ENCODE results near the gene FAIM2. TPM values are rescaled to one million over a fixed set of nuclear protein-coding genes. Genes with fewer than 3 reads are reported as not detected.

FAIM2 gene
- total RNA-seq, 1 donor from 2014 or later, result 0.18 TPM

DNA sequence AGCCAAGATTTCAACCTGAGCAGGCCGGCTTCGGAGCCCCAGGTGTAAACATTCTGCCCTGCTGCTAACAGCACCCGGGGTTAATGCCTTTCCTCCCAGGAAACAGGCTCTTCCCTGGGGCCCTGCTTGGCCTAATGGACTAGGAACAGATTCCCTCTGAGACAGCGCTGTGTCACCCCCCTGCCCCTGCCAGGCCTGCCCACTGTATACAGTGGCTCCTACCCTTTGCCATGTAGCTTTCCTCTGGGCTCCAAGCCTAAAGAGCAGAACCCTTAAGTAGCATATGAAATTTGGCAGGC lies 32.5 kb downstream of the FAIM2 start:
- no peak overlapping the region for H3K27ac Mint-ChIP-seq (ENCODE audit: unreplicated experiment)
- peaks cover 2% of the 10 kb centered on the region for H3K9me3 Mint-ChIP-seq (ENCODE audit: unreplicated experiment)
- H3K27me3 Mint-ChIP-seq (ENCODE audit: low read depth, unreplicated experiment), result peaks cover 51% of the 10 kb centered on the region
- Histone ChIP-seq H3K4me3 (ENCODE audit: insufficient read depth, low read depth, low read length) (no peak overlapping the region), H3K27me3 (ENCODE audit: insufficient read depth, low read length) (peaks cover 4% of the 10 kb centered on the region), H3K9ac (ENCODE audit: low read length) (no peak overlapping the region), H3K4me2 (ENCODE audit: low read length) (no peak overlapping the region), H3K79me2 (ENCODE audit: insufficient read depth, low read length) (no peaks in the 10 kb centered on the region), H2AFZ (ENCODE audit: low read depth, low read length) (no peak overlapping the region), H3K27ac (ENCODE audit: low read depth, low read length) (no peak overlapping the region), H3K4me1 (ENCODE audit: insufficient read depth, low read length) (peaks cover 16% of the 10 kb centered on the region), H3K9me3 (ENCODE audit: insufficient read depth, low read depth, low read length) (no peaks in the 10 kb centered on the region), H3K36me3 (ENCODE audit: insufficient read depth, low read length) (no peaks in the 10 kb centered on the region), H4K20me1 (ENCODE audit: insufficient read depth, low read length) (no peaks in the 10 kb centered on the region)
- DNase-seq (ENCODE audit: low read depth) (no peak), FAIRE-seq (no peak)
- peaks cover 16% of the 10 kb centered on the region for H3K4me1 Mint-ChIP-seq (ENCODE audit: low read depth, unreplicated experiment)
- no peaks in the 10 kb centered on the region for H3K36me3 Mint-ChIP-seq (ENCODE audit: low read depth, unreplicated experiment)
- H3K4me3 Mint-ChIP-seq (ENCODE audit: unreplicated experiment), result no peak overlapping the region
- TF ChIP-seq, protein P1, sequence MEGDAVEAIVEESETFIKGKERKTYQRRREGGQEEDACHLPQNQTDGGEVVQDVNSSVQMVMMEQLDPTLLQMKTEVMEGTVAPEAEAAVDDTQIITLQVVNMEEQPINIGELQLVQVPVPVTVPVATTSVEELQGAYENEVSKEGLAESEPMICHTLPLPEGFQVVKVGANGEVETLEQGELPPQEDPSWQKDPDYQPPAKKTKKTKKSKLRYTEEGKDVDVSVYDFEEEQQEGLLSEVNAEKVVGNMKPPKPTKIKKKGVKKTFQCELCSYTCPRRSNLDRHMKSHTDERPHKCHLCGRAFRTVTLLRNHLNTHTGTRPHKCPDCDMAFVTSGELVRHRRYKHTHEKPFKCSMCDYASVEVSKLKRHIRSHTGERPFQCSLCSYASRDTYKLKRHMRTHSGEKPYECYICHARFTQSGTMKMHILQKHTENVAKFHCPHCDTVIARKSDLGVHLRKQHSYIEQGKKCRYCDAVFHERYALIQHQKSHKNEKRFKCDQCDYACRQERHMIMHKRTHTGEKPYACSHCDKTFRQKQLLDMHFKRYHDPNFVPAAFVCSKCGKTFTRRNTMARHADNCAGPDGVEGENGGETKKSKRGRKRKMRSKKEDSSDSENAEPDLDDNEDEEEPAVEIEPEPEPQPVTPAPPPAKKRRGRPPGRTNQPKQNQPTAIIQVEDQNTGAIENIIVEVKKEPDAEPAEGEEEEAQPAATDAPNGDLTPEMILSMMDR (IDR thresholded peaks at IDR 0.05; ENCODE audit: insufficient read depth, low read depth, low read length), result no peak
- no peak for TF ChIP-seq EZH2 (IDR thresholded peaks at IDR 0.05; ENCODE audit: insufficient read depth, low read length)

DNA sequence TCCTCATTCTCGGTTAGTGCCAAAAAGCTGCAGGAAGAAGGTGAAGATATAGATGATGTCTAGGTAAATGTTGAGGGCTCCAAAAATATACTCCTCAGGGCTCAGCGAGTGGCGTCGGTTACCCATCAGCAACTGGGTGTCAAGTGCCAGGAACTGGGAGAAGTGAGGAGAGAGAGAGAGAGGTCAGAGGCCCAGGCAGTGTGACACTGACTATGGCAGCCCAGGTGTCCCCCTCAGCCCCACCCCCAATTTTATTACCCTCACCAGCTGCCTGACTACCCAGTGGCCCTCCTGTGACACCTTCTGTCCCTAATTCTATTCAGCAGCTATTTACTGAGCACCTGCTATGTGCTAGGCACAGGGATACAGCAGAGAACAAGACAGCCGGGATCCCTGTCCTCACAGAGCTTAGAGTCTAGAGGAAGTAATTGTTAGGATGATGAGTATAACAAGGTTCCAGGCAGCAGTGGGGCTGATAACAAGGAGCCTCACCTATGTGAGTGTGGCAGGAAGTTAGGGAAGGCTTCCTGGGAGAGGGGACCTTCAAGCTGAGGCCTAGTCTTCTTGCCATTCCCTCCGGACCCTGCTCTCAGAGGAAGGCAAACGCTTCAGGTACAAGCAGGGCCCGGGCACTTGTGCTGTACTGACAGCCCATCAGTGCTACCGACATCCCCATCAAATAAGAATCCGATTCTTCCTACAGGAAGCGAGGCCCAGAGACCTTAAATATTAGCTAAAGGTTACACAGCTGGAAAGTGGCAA lies 33.0 kb downstream of the FAIM2 start:
- Mint-ChIP-seq H3K4me3 (ENCODE audit: unreplicated experiment) (no peak overlapping the region), H3K36me3 (ENCODE audit: low read depth, unreplicated experiment) (no peaks in the 10 kb centered on the region), H3K27me3 (ENCODE audit: low read depth, unreplicated experiment) (peaks cover 52% of the 10 kb centered on the region), H3K9me3 (ENCODE audit: unreplicated experiment) (peaks cover 2% of the 10 kb centered on the region), H3K4me1 (ENCODE audit: low read depth, unreplicated experiment) (peaks cover 16% of the 10 kb centered on the region), H3K27ac (ENCODE audit: unreplicated experiment) (no peak overlapping the region)
- Histone ChIP-seq H3K4me2 (ENCODE audit: low read length) (no peak overlapping the region), H3K9me3 (ENCODE audit: insufficient read depth, low read depth, low read length) (no peaks in the 10 kb centered on the region), H4K20me1 (ENCODE audit: insufficient read depth, low read length) (no peaks in the 10 kb centered on the region), H3K4me3 (ENCODE audit: insufficient read depth, low read depth, low read length) (no peak overlapping the region), H3K36me3 (ENCODE audit: insufficient read depth, low read length) (no peaks in the 10 kb centered on the region), H3K27ac (ENCODE audit: low read depth, low read length) (no peak overlapping the region), H2AFZ (ENCODE audit: low read depth, low read length) (no peak overlapping the region), H3K79me2 (ENCODE audit: insufficient read depth, low read length) (no peaks in the 10 kb centered on the region), H3K27me3 (ENCODE audit: insufficient read depth, low read length) (peaks cover 4% of the 10 kb centered on the region), H3K4me1 (ENCODE audit: insufficient read depth, low read length) (peaks cover 16% of the 10 kb centered on the region), H3K9ac (ENCODE audit: low read length) (no peak overlapping the region)
- DNase-seq (ENCODE audit: low read depth) (no peak), FAIRE-seq (no peak)
- TF ChIP-seq, protein P1 (IDR thresholded peaks at IDR 0.05; ENCODE audit: insufficient read depth, low read depth, low read length), result no peak
- no peak for TF ChIP-seq EZH2 (IDR thresholded peaks at IDR 0.05; ENCODE audit: insufficient read depth, low read length)

DNA sequence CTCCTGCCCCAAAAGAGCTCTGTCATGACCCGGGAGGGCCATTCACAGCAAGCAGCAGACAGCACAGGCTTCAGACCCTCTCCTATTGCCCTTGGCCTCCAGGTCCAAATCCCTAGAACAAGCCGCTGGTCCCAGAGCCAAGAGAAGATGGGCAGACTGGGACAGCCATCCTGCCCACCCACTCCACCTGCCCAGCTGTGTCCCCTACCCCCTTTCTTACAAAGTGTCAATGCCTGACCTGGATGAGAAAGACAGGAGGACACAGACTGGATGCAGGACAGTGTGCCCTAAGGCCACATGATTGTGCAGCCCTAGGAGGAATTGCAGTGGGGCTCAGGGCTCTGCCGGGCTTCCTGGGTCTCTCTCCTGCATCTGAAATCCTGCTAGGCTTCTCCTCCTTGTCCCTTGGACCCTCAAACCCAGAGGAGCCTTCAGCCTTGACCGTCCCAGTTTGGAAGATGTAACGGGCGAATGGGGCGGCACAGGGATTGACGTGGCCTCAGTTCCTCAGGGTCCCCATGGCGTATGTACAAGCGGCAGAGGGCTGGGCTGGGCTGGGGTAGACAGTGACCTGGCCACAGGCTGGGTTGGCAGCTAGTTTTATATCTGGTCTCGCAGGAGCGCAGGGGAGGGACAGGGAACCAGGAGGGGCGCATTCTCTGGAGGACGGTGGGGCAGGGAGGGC lies 33.7 kb downstream of the FAIM2 start:
- Mint-ChIP-seq H3K9me3 (ENCODE audit: unreplicated experiment) (peaks cover 2% of the 10 kb centered on the region), H3K27me3 (ENCODE audit: low read depth, unreplicated experiment) (peaks cover 54% of the 10 kb centered on the region), H3K27ac (ENCODE audit: unreplicated experiment) (no peak overlapping the region), H3K36me3 (ENCODE audit: low read depth, unreplicated experiment) (no peaks in the 10 kb centered on the region), H3K4me3 (ENCODE audit: unreplicated experiment) (no peak overlapping the region), H3K4me1 (ENCODE audit: low read depth, unreplicated experiment) (peaks cover 16% of the 10 kb centered on the region)
- DNase-seq (ENCODE audit: low read depth) (no peak), FAIRE-seq (no peak)
- no peaks in the 10 kb centered on the region for H3K9me3 ChIP-seq (ENCODE audit: insufficient read depth, low read depth, low read length)
- no peak overlapping the region for H2AFZ ChIP-seq (ENCODE audit: low read depth, low read length)
- H3K4me2 ChIP-seq (ENCODE audit: low read length), result no peak overlapping the region
- peaks cover 4% of the 10 kb centered on the region for H3K27me3 ChIP-seq (ENCODE audit: insufficient read depth, low read length)
- no peak for TF ChIP-seq EZH2 (IDR thresholded peaks at IDR 0.05; ENCODE audit: insufficient read depth, low read length)
- TF ChIP-seq, protein P1 (IDR thresholded peaks at IDR 0.05; ENCODE audit: insufficient read depth, low read depth, low read length), result no peak
- no peaks in the 10 kb centered on the region for H3K36me3 ChIP-seq (ENCODE audit: insufficient read depth, low read length)
- H3K4me1 ChIP-seq (ENCODE audit: insufficient read depth, low read length), result peaks cover 16% of the 10 kb centered on the region
- no peaks in the 10 kb centered on the region for H4K20me1 ChIP-seq (ENCODE audit: insufficient read depth, low read length)
- H3K79me2 ChIP-seq (ENCODE audit: insufficient read depth, low read length), result no peaks in the 10 kb centered on the region
- no peak overlapping the region for H3K4me3 ChIP-seq (ENCODE audit: insufficient read depth, low read depth, low read length)
- H3K9ac ChIP-seq (ENCODE audit: low read length), result no peak overlapping the region
- H3K27ac ChIP-seq (ENCODE audit: low read depth, low read length), result no peak overlapping the region
